GM12891 (cell line): ENCODE measurements around the gene PRMT7.

Experiments
- PAX5 ChIP-seq: IDR thresholded peaks from 2 replicates; pipeline ENCODE4 v1.6.1; 2011; ENCODE audit warnings: low read length, moderate library complexity, mild to moderate bottlenecking; ENCODE audit not compliant: insufficient read depth, severe bottlenecking
- POLR2A ChIP-seq: IDR thresholded peaks from 2 replicates; pipeline ENCODE4 v1.6.1; 2011; ENCODE audit warnings: low read depth, low read length, control low read depth
- POLR2AphosphoS5 ChIP-seq: IDR thresholded peaks from 2 replicates; pipeline ENCODE4 v1.6.1; 2011; ENCODE audit warnings: low read depth, low read length, control low read depth
- POU2F2 ChIP-seq: IDR thresholded peaks from 2 replicates; pipeline ENCODE4 v1.6.1; 2011; ENCODE audit warnings: low read depth, mild to moderate bottlenecking, control low read depth, low read length, moderate library complexity
- SPI1 ChIP-seq: IDR thresholded peaks from 2 replicates; pipeline ENCODE4 v1.6.1; 2011; ENCODE audit warnings: low read depth, low read length, control low read depth
- TAF1 ChIP-seq: IDR thresholded peaks from 2 replicates; pipeline ENCODE4 v1.6.1; 2011; ENCODE audit warnings: low read depth, low read length, control low read depth

DNA sequence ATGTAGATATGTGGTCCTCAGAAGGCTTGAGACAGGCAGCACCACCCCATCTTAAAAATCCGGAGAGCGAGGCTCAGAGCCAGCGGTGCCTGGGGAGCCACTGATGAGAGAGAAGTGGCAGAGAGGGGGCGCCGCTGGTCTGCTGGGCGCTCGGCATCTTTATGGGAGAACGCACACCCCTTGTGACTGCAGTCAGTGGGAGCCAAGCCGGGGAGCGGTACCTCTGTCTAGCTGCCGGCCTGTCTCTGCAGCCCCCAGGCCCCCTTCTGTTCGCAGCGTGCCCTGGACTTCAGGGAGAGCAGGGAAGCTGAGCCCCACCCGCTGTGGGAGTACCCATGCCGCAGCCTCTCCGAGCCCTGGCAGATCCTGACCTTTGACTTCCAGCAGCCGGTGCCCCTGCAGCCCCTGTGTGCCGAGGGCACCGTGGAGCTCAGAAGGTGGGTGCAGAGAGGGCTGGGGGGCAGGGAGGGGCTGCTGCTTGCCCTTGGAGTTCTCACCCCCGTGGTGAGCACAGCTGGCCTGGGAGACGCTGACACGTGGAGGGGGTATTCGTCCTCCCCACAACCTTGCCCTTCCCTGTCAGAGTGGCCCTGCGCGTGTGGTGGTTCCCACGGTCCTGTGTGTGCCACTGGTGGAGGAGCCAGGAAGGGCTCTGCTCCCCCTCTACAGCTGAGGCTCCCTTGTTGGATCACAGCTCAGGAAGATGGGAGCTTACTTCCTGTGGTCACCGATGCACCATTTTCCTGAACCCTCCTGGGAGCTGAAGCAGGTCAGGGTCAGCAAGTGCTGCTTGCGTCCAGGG is 44.8 kb downstream of the PRMT7 start:
- TF ChIP-seq POLR2A (no peak), POLR2AphosphoS5 (no peak), TAF1 (no peak), PAX5 (no peak), SPI1 (no peak), POU2F2 (no peak)
